Neural cell (in vitro differentiated cells): ENCODE results near the gene TAB2.

Experiments
- CTCF ChIP-seq: fragments of 450-650 bp; IDR thresholded peaks from 2 replicates; pipeline ENCODE4 v1.5.1; 2014; ENCODE audit warnings: antibody characterized with exemption, mild to moderate bottlenecking, moderate library complexity; ENCODE audit not compliant: poor library complexity, severe bottlenecking
- POLR2AphosphoS5 ChIP-seq: IDR thresholded peaks from 2 replicates; pipeline ENCODE4 v1.6.1; 2012
- SMC3 ChIP-seq: fragments of 450-650 bp; conservative IDR thresholded peaks from 2 replicates; pipeline ENCODE4 v1.6.1; 2014; ENCODE audit warnings: antibody characterized with exemption, mild to moderate bottlenecking, moderate library complexity; ENCODE audit not compliant: poor library complexity
- TAF1 ChIP-seq: IDR thresholded peaks from 2 replicates; pipeline ENCODE4 v1.6.1; 2012; ENCODE audit warnings: low read depth

GRCh38 chr6:149392535-149392934 lies 75.0 kb downstream of the TAB2 start:
- TF ChIP-seq POLR2AphosphoS5: no peak
- no peak for TF ChIP-seq CTCF
- no peak for TF ChIP-seq TAF1
- TF ChIP-seq SMC3: no peak
